ENCODE data around the gene USP25. TPM values are rescaled to one million over a fixed set of nuclear protein-coding genes. Genes with fewer than 3 reads are reported as not detected.

USP25 gene
- total RNA-seq, 1 donor from 2014 or later: 62.1 TPM

- no peak overlapping the region for H3K27ac ChIP-seq (ENCODE audit: low read depth, low read length)
- H3K27me3 ChIP-seq (ENCODE audit: control insufficient read depth in 3 of 3, insufficient read depth in 3 of 3, low read length in 3 of 3): no peaks in the 10 kb centered on the region
- H3K4me1 ChIP-seq (ENCODE audit: control insufficient read depth in 3 of 3, insufficient read depth in 3 of 3, low read length in 3 of 3): peaks cover 0 to 6% (median 5%) of the 10 kb centered on the region in 3 donors
- H3K9ac ChIP-seq (ENCODE audit: low read depth in 1 of 3, low read length in 3 of 3): no peak overlapping the region
- H3K36me3 ChIP-seq (ENCODE audit: control insufficient read depth in 3 of 3, insufficient read depth in 3 of 3, low read length in 3 of 3): peaks cover 0 to 12% (median 8%) of the 10 kb centered on the region in 3 donors
- H3K4me3 ChIP-seq (ENCODE audit: low read length in 3 of 3): no peak overlapping the region
- no peaks in the 10 kb centered on the region for H3K9me3 ChIP-seq (ENCODE audit: control insufficient read depth in 3 of 3, low read length in 3 of 3)
Observed at GRCh38 chr21:15842565-15842880, 112.7 kb downstream of the USP25 start.

- no peak overlapping the region for H3K4me3 ChIP-seq (ENCODE audit: low read length in 3 of 3)
- peaks cover 0 to 12% (median 8%) of the 10 kb centered on the region in 3 donors for H3K36me3 ChIP-seq (ENCODE audit: control insufficient read depth in 3 of 3, insufficient read depth in 3 of 3, low read length in 3 of 3)
- no peaks in the 10 kb centered on the region for H3K4me1 ChIP-seq (ENCODE audit: control insufficient read depth in 3 of 3, insufficient read depth in 3 of 3, low read length in 3 of 3)
- no peaks in the 10 kb centered on the region for H3K27me3 ChIP-seq (ENCODE audit: control insufficient read depth in 3 of 3, insufficient read depth in 3 of 3, low read length in 3 of 3)
- no peak overlapping the region for H3K9ac ChIP-seq (ENCODE audit: low read depth in 1 of 3, low read length in 3 of 3)
- H3K9me3 ChIP-seq (ENCODE audit: control insufficient read depth in 3 of 3, low read length in 3 of 3): no peaks in the 10 kb centered on the region
- no peak overlapping the region for H3K27ac ChIP-seq (ENCODE audit: low read depth, low read length)
Observed at GRCh38 chr21:15843766-15844165, 114.0 kb downstream of the USP25 start.

- no peaks in the 10 kb centered on the region for H3K27me3 ChIP-seq (ENCODE audit: control insufficient read depth in 3 of 3, insufficient read depth in 3 of 3, low read length in 3 of 3)
- H3K4me3 ChIP-seq (ENCODE audit: low read length in 3 of 3): no peak overlapping the region
- H3K9ac ChIP-seq (ENCODE audit: low read depth in 1 of 3, low read length in 3 of 3): no peak overlapping the region
Observed at GRCh38 chr21:15848634-15849560, 119.1 kb downstream of the USP25 start.

GRCh38 chr21:15849927-15850326 is 120.1 kb downstream of the USP25 start:
- Histone ChIP-seq H3K27me3 (ENCODE audit: control insufficient read depth in 3 of 3, insufficient read depth in 3 of 3, low read length in 3 of 3) (no peaks in the 10 kb centered on the region), H3K27ac (ENCODE audit: low read depth, low read length) (no peak overlapping the region), H3K4me3 (ENCODE audit: low read length in 3 of 3) (no peak overlapping the region), H3K4me1 (ENCODE audit: control insufficient read depth in 3 of 3, insufficient read depth in 3 of 3, low read length in 3 of 3) (no peaks in the 10 kb centered on the region), H3K9ac (ENCODE audit: low read depth in 1 of 3, low read length in 3 of 3) (no peak overlapping the region), H3K9me3 (ENCODE audit: control insufficient read depth in 3 of 3, low read length in 3 of 3) (no peaks in the 10 kb centered on the region), H3K36me3 (ENCODE audit: control insufficient read depth in 3 of 3, insufficient read depth in 3 of 3, low read length in 3 of 3) (peaks cover 0 to 3% (median 0%) of the 10 kb centered on the region in 3 donors)

More at GRCh38 chr21:15848634-15849560, 119.1 kb downstream of the USP25 start:
- peaks cover 0 to 3% (median 0%) of the 10 kb centered on the region in 3 donors for H3K36me3 ChIP-seq (ENCODE audit: control insufficient read depth in 3 of 3, insufficient read depth in 3 of 3, low read length in 3 of 3)
- no peak overlapping the region for H3K27ac ChIP-seq (ENCODE audit: low read depth, low read length)
- H3K4me1 ChIP-seq (ENCODE audit: control insufficient read depth in 3 of 3, insufficient read depth in 3 of 3, low read length in 3 of 3): no peaks in the 10 kb centered on the region
- no peaks in the 10 kb centered on the region for H3K9me3 ChIP-seq (ENCODE audit: control insufficient read depth in 3 of 3, low read length in 3 of 3)

- Histone ChIP-seq H3K4me3 (ENCODE audit: low read length in 3 of 3) (no peak overlapping the region), H3K9me3 (ENCODE audit: control insufficient read depth in 3 of 3, low read length in 3 of 3) (no peaks in the 10 kb centered on the region), H3K36me3 (ENCODE audit: control insufficient read depth in 3 of 3, insufficient read depth in 3 of 3, low read length in 3 of 3) (peaks cover 0 to 3% (median 2%) of the 10 kb centered on the region in 3 donors), H3K9ac (ENCODE audit: low read depth in 1 of 3, low read length in 3 of 3) (no peak overlapping the region), H3K27me3 (ENCODE audit: control insufficient read depth in 3 of 3, insufficient read depth in 3 of 3, low read length in 3 of 3) (no peaks in the 10 kb centered on the region), H3K27ac (ENCODE audit: low read depth, low read length) (no peak overlapping the region), H3K4me1 (ENCODE audit: control insufficient read depth in 3 of 3, insufficient read depth in 3 of 3, low read length in 3 of 3) (no peaks in the 10 kb centered on the region)
Observed at GRCh38 chr21:15850645-15851044, 120.9 kb downstream of the USP25 start.

- Histone ChIP-seq H3K9me3 (ENCODE audit: control insufficient read depth in 3 of 3, low read length in 3 of 3) (no peaks in the 10 kb centered on the region), H3K36me3 (ENCODE audit: control insufficient read depth in 3 of 3, insufficient read depth in 3 of 3, low read length in 3 of 3) (peaks cover 0 to 3% (median 2%) of the 10 kb centered on the region in 3 donors), H3K9ac (ENCODE audit: low read depth in 1 of 3, low read length in 3 of 3) (no peak overlapping the region)
Observed at GRCh38 chr21:15852146-15852545, 122.4 kb downstream of the USP25 start.

GRCh38 chr21:15853126-15853525 is 123.3 kb downstream of the USP25 start:
- peaks cover 0 to 3% (median 2%) of the 10 kb centered on the region in 3 donors for H3K36me3 ChIP-seq (ENCODE audit: control insufficient read depth in 3 of 3, insufficient read depth in 3 of 3, low read length in 3 of 3)
- H3K9ac ChIP-seq (ENCODE audit: low read depth in 1 of 3, low read length in 3 of 3): no peak overlapping the region
- no peaks in the 10 kb centered on the region for H3K4me1 ChIP-seq (ENCODE audit: control insufficient read depth in 3 of 3, insufficient read depth in 3 of 3, low read length in 3 of 3)
- no peaks in the 10 kb centered on the region for H3K27me3 ChIP-seq (ENCODE audit: control insufficient read depth in 3 of 3, insufficient read depth in 3 of 3, low read length in 3 of 3)
- no peaks in the 10 kb centered on the region for H3K9me3 ChIP-seq (ENCODE audit: control insufficient read depth in 3 of 3, low read length in 3 of 3)
- no peak overlapping the region for H3K27ac ChIP-seq (ENCODE audit: low read depth, low read length)
- no peak overlapping the region for H3K4me3 ChIP-seq (ENCODE audit: low read length in 3 of 3)

More at GRCh38 chr21:15852146-15852545, 122.4 kb downstream of the USP25 start:
- H3K4me1 ChIP-seq (ENCODE audit: control insufficient read depth in 3 of 3, insufficient read depth in 3 of 3, low read length in 3 of 3): no peaks in the 10 kb centered on the region
- no peak overlapping the region for H3K27ac ChIP-seq (ENCODE audit: low read depth, low read length)
- no peak overlapping the region for H3K4me3 ChIP-seq (ENCODE audit: low read length in 3 of 3)
- no peaks in the 10 kb centered on the region for H3K27me3 ChIP-seq (ENCODE audit: control insufficient read depth in 3 of 3, insufficient read depth in 3 of 3, low read length in 3 of 3)

- no peak overlapping the region for H3K9ac ChIP-seq (ENCODE audit: low read depth in 1 of 3, low read length in 3 of 3)
- H3K36me3 ChIP-seq (ENCODE audit: control insufficient read depth in 3 of 3, insufficient read depth in 3 of 3, low read length in 3 of 3): peaks cover 0 to 3% (median 2%) of the 10 kb centered on the region in 3 donors
- H3K4me1 ChIP-seq (ENCODE audit: control insufficient read depth in 3 of 3, insufficient read depth in 3 of 3, low read length in 3 of 3): no peaks in the 10 kb centered on the region
- no peak overlapping the region for H3K4me3 ChIP-seq (ENCODE audit: low read length in 3 of 3)
- H3K27ac ChIP-seq (ENCODE audit: low read depth, low read length): no peak overlapping the region
- no peaks in the 10 kb centered on the region for H3K27me3 ChIP-seq (ENCODE audit: control insufficient read depth in 3 of 3, insufficient read depth in 3 of 3, low read length in 3 of 3)
- H3K9me3 ChIP-seq (ENCODE audit: control insufficient read depth in 3 of 3, low read length in 3 of 3): no peaks in the 10 kb centered on the region
Observed at GRCh38 chr21:15856813-15857212, 127.0 kb downstream of the USP25 start.

GRCh38 chr21:15857740-15858139 is 128.0 kb downstream of the USP25 start:
- Histone ChIP-seq H3K4me3 (ENCODE audit: low read length in 3 of 3) (no peak overlapping the region), H3K9me3 (ENCODE audit: control insufficient read depth in 3 of 3, low read length in 3 of 3) (no peaks in the 10 kb centered on the region), H3K27ac (ENCODE audit: low read depth, low read length) (no peak overlapping the region), H3K36me3 (ENCODE audit: control insufficient read depth in 3 of 3, insufficient read depth in 3 of 3, low read length in 3 of 3) (peaks cover 0 to 3% (median 2%) of the 10 kb centered on the region in 3 donors), H3K4me1 (ENCODE audit: control insufficient read depth in 3 of 3, insufficient read depth in 3 of 3, low read length in 3 of 3) (no peaks in the 10 kb centered on the region), H3K27me3 (ENCODE audit: control insufficient read depth in 3 of 3, insufficient read depth in 3 of 3, low read length in 3 of 3) (no peaks in the 10 kb centered on the region), H3K9ac (ENCODE audit: low read depth in 1 of 3, low read length in 3 of 3) (no peak overlapping the region)

- Histone ChIP-seq H3K9ac (ENCODE audit: low read depth in 1 of 3, low read length in 3 of 3) (no peak overlapping the region), H3K36me3 (ENCODE audit: control insufficient read depth in 3 of 3, insufficient read depth in 3 of 3, low read length in 3 of 3) (peaks cover 0 to 6% (median 4%) of the 10 kb centered on the region in 3 donors), H3K4me1 (ENCODE audit: control insufficient read depth in 3 of 3, insufficient read depth in 3 of 3, low read length in 3 of 3) (no peaks in the 10 kb centered on the region), H3K9me3 (ENCODE audit: control insufficient read depth in 3 of 3, low read length in 3 of 3) (no peaks in the 10 kb centered on the region), H3K4me3 (ENCODE audit: low read length in 3 of 3) (no peak overlapping the region), H3K27me3 (ENCODE audit: control insufficient read depth in 3 of 3, insufficient read depth in 3 of 3, low read length in 3 of 3) (no peaks in the 10 kb centered on the region), H3K27ac (ENCODE audit: low read depth, low read length) (no peak overlapping the region)
Observed at GRCh38 chr21:15860541-15860940, 130.8 kb downstream of the USP25 start.

Measured in skeletal muscle tissue (tissue), 4 donors.